LoVo (cell line): Measurements from ENCODE around the gene LMF2.
"Not testable (repeated sequence)": the region's sequence is repeated elsewhere in the genome, so short reads cannot be mapped to it uniquely, and the experiment has no call there.

ENCODE experiments used
- DNase-seq: peaks from one replicate; pipeline ENCODE4 v3.0.0-alpha.2; 2016; ENCODE audit warnings: low spot score

LMF2 gene

GRCh38 chr22:50535113-50535512 lies 27.6 kb upstream of the LMF2 start:
- DNase-seq: no peak

- DNase-seq: not testable (repeated sequence)
These were observed 26.6 kb upstream of the LMF2 start for GRCh38 chr22:50533856-50534711.

- no peak for DNase-seq
These were observed 25.6 kb upstream of the LMF2 start for GRCh38 chr22:50532824-50533796.

- DNase-seq: peak; percentile 28
These were observed 24.6 kb upstream of the LMF2 start for GRCh38 chr22:50531962-50532674.

- peak; percentile 68 for DNase-seq
These were observed 24.1 kb upstream of the LMF2 start for GRCh38 chr22:50531546-50531961.

- peak; percentile 84 for DNase-seq
These were observed 23.5 kb upstream of the LMF2 start for GRCh38 chr22:50530877-50531545.

- DNase-seq: no peak
These were observed 23.0 kb upstream of the LMF2 start for GRCh38 chr22:50530580-50530876.

- peak; percentile 81 for DNase-seq
These were observed 22.5 kb upstream of the LMF2 start, which contains the start of gene TYMP for GRCh38 chr22:50529897-50530579. TYMP (minus strand) TSS chr22:50530012; CDS start chr22:50529709, 303 bp downstream.

- DNase-seq: no peak
These were observed 22.0 kb upstream of the LMF2 start for GRCh38 chr22:50529416-50529896.

- DNase-seq: no peak
These were observed 21.3 kb upstream of the LMF2 start for GRCh38 chr22:50528682-50529415.

- DNase-seq: no peak
These were observed 20.6 kb upstream of the LMF2 start for GRCh38 chr22:50527921-50528681.

- DNase-seq: peak; percentile 48
These were observed 19.6 kb upstream of the LMF2 start for GRCh38 chr22:50526834-50527801.

GRCh38 chr22:50526108-50526833 lies 18.8 kb upstream of the LMF2 start:
- peak; percentile 58 for DNase-seq

- no peak for DNase-seq
These were observed 18.3 kb upstream of the LMF2 start for GRCh38 chr22:50525858-50526107.

- DNase-seq: peak; percentile 97
These were observed 17.8 kb upstream of the LMF2 start, which contains the start of gene SCO2 for GRCh38 chr22:50525104-50525857. SCO2 (minus strand) TSS chr22:50525598; CDS start chr22:50524411, 1,187 bp downstream.

- DNase-seq: peak; percentile 44
These were observed 17.2 kb upstream of the LMF2 start for GRCh38 chr22:50524676-50525103.
